ENCODE data around the gene SULT2A1. TPM values are rescaled to one million over a fixed set of nuclear protein-coding genes. Genes with fewer than 3 reads are reported as not detected.

The SULT2A1 gene
- total and polyA plus RNA-seq, 4 donors = 0.01 to 0.15 TPM; not detected in 2

- no peak overlapping the region for H3K4me3 ChIP-seq
- H3K27ac ChIP-seq (ENCODE audit: low read depth in 1 of 2, low read length in 1 of 2) = no peak overlapping the region
- WGBS, 2 donors = 93 to 94% methylated on average over 5 of the region's 5 CpGs
- H3K27me3 ChIP-seq (ENCODE audit: control insufficient read depth in 3 of 3, insufficient read depth in 3 of 3, low read length in 2 of 3) = no peaks in the 10 kb centered on the region
- no peaks in the 10 kb centered on the region for H3K36me3 ChIP-seq (ENCODE audit: control insufficient read depth in 4 of 4, insufficient read depth in 4 of 4, low read length in 4 of 4)
- peaks cover 0 to 7% (median 2%) of the 10 kb centered on the region in 4 donors for H3K9me3 ChIP-seq (ENCODE audit: control insufficient read depth in 4 of 4, insufficient read depth in 3 of 4, low read length in 3 of 4)
- no peaks in the 10 kb centered on the region for H3K4me1 ChIP-seq (ENCODE audit: control insufficient read depth in 5 of 5, insufficient read depth in 5 of 5, low read length in 5 of 5)
- ATAC-seq (ENCODE audit: insufficient read depth, low FRiP score) (no peak), DNase-seq (no peak)
- no peak overlapping the region for H3K9ac ChIP-seq (ENCODE audit: insufficient read depth in 1 of 2, low read length in 2 of 2)
- no peak for TF ChIP-seq CTCF (IDR thresholded peaks at IDR 0.05; ENCODE audit: control extremely low read depth, extremely low read depth)
These were observed 10.7 kb upstream of the SULT2A1 start for GRCh38 chr19:47896773-47897172.

GRCh38 chr19:47896019-47896418 is 9.9 kb upstream of the SULT2A1 start:
- Histone ChIP-seq H3K27me3 (ENCODE audit: control insufficient read depth in 3 of 3, insufficient read depth in 3 of 3, low read length in 2 of 3) (no peaks in the 10 kb centered on the region), H3K4me1 (ENCODE audit: control insufficient read depth in 5 of 5, insufficient read depth in 5 of 5, low read length in 5 of 5) (no peaks in the 10 kb centered on the region), H3K27ac (ENCODE audit: low read depth in 1 of 2, low read length in 1 of 2) (no peak overlapping the region), H3K36me3 (ENCODE audit: control insufficient read depth in 4 of 4, insufficient read depth in 4 of 4, low read length in 4 of 4) (no peaks in the 10 kb centered on the region), H3K9ac (ENCODE audit: insufficient read depth in 1 of 2, low read length in 2 of 2) (no peak overlapping the region), H3K9me3 (ENCODE audit: control insufficient read depth in 4 of 4, insufficient read depth in 3 of 4, low read length in 3 of 4) (peaks cover 0 to 7% (median 2%) of the 10 kb centered on the region in 4 donors), H3K4me3 (no peak overlapping the region)
- WGBS, 2 donors = 71 to 94% methylated on average over 4 of the region's 4 CpGs
- ATAC-seq (ENCODE audit: insufficient read depth, low FRiP score) = no peak
- TF ChIP-seq CTCF (IDR thresholded peaks at IDR 0.05; ENCODE audit: control extremely low read depth, extremely low read depth) = no peak
- DNase-seq = no peak

- H3K4me3 ChIP-seq = no peak overlapping the region
- no peak for ATAC-seq (ENCODE audit: insufficient read depth, low FRiP score)
- 92% methylated on average over 5 of the region's 5 CpGs for WGBS, 2 donors
- peaks cover 0 to 7% (median 2%) of the 10 kb centered on the region in 4 donors for H3K9me3 ChIP-seq (ENCODE audit: control insufficient read depth in 4 of 4, insufficient read depth in 3 of 4, low read length in 3 of 4)
- H3K4me1 ChIP-seq (ENCODE audit: control insufficient read depth in 5 of 5, insufficient read depth in 5 of 5, low read length in 5 of 5) = no peaks in the 10 kb centered on the region
- no peak for TF ChIP-seq CTCF (IDR thresholded peaks at IDR 0.05; ENCODE audit: control extremely low read depth, extremely low read depth)
- H3K27me3 ChIP-seq (ENCODE audit: control insufficient read depth in 3 of 3, insufficient read depth in 3 of 3, low read length in 2 of 3) = no peaks in the 10 kb centered on the region
- H3K9ac ChIP-seq (ENCODE audit: insufficient read depth in 1 of 2, low read length in 2 of 2) = no peak overlapping the region
- DNase-seq = peak in 1 of 3 donors; percentile 4
- no peak overlapping the region for H3K27ac ChIP-seq (ENCODE audit: low read depth in 1 of 2, low read length in 1 of 2)
- H3K36me3 ChIP-seq (ENCODE audit: control insufficient read depth in 4 of 4, insufficient read depth in 4 of 4, low read length in 4 of 4) = no peaks in the 10 kb centered on the region
These were observed 9.2 kb upstream of the SULT2A1 start for GRCh38 chr19:47895165-47895782.

Measured in lung (tissue), 12 donors.